Keratinocyte (primary cell): ENCODE measurements around the gene TALDO1. TPM values are rescaled to one million over a fixed set of nuclear protein-coding genes. Genes with fewer than 3 reads are reported as not detected.
A peak's percentile ranks its signal among the peaks of the same experiment; 100 is the strongest.

Source experiments
- DNase-seq: peaks from one replicate; pipeline ENCODE4 v3.0.0-alpha.2; 2011; ENCODE audit warnings: low read depth, missing footprints, low spot score
- FAIRE-seq: peaks from 2 replicates; lab custom pipeline; 2011; peaks lifted over from hg19 to GRCh38; lab: Jason Lieb, UNC
- H2AFZ ChIP-seq: 2 replicates; pipeline ENCODE4 v1.6.0; 2012; ENCODE audit warnings: low read length, control low read depth, inconsistent platforms; ENCODE audit not compliant: control insufficient read depth
- H3K27ac ChIP-seq: 2 replicates; pipeline ENCODE4 v1.5.1; 2011; ENCODE audit warnings: low read length; ENCODE audit not compliant: control insufficient read depth, insufficient read depth
- H3K27me3 ChIP-seq: 3 replicates; pipeline ENCODE4 v1.6.0; 2011; ENCODE audit warnings: low read length; ENCODE audit not compliant: control insufficient read depth, insufficient read depth; ENCODE audit errors: extremely low read depth
- H3K36me3 ChIP-seq, 2 experiments: 2 replicates in 1 of 2; 3 replicates in 1 of 2; pipeline ENCODE4 v1.5.1; 2011; ENCODE audit warnings: low read length in 2 of 2, mild to moderate bottlenecking in 1 of 2; ENCODE audit not compliant: control insufficient read depth in 2 of 2, insufficient read depth in 2 of 2; ENCODE audit errors: extremely low read depth in 1 of 2
- H3K4me1 ChIP-seq: 3 replicates; pipeline ENCODE4 v1.5.1; 2011; ENCODE audit warnings: low read length; ENCODE audit not compliant: control insufficient read depth, insufficient read depth; ENCODE audit errors: extremely low read depth
- H3K4me2 ChIP-seq: 3 replicates; pipeline ENCODE4 v1.6.0; 2011; ENCODE audit warnings: low read depth, low read length; ENCODE audit not compliant: control insufficient read depth, insufficient read depth; ENCODE audit errors: extremely low read depth
- H3K4me3 ChIP-seq, 3 experiments: fragments of 200-600 bp in 1 of 3; sonication (generic) in 1 of 3; 2 replicates in 2 of 3; 3 replicates in 1 of 3; pipeline ENCODE4 v1.5.1; 2011 to 2016; ENCODE audit warnings: low read length in 3 of 3, mild to moderate bottlenecking in 3 of 3, control low read depth in 2 of 3, inconsistent platforms in 1 of 3, low read depth in 1 of 3, mixed read lengths in 1 of 3, mixed run types in 1 of 3, moderate library complexity in 1 of 3; ENCODE audit not compliant: control insufficient read depth in 2 of 3, insufficient read depth in 2 of 3; ENCODE audit errors: extremely low read depth in 1 of 3
- H3K79me2 ChIP-seq: 2 replicates; pipeline ENCODE4 v1.6.0; 2012; ENCODE audit warnings: low read length; ENCODE audit not compliant: control insufficient read depth, insufficient read depth
- H3K9ac ChIP-seq: 3 replicates; pipeline ENCODE4 v1.6.0; 2011; ENCODE audit warnings: low read length; ENCODE audit not compliant: control insufficient read depth, insufficient read depth; ENCODE audit errors: extremely low read depth
- H3K9me1 ChIP-seq: 3 replicates; pipeline ENCODE4 v1.6.0; 2011; ENCODE audit warnings: low read length; ENCODE audit not compliant: control insufficient read depth, insufficient read depth; ENCODE audit errors: extremely low read depth
- H3K9me3 ChIP-seq: 2 replicates; pipeline ENCODE4 v1.5.1; 2012; ENCODE audit warnings: low read depth, low read length; ENCODE audit not compliant: control insufficient read depth
- H4K20me1 ChIP-seq: 3 replicates; pipeline ENCODE4 v1.6.0; 2011; ENCODE audit warnings: low read length; ENCODE audit not compliant: control insufficient read depth, insufficient read depth; ENCODE audit errors: extremely low read depth
- EZH2 ChIP-seq: IDR thresholded peaks from one replicate; pipeline ENCODE4 v1.6.1; 2012; ENCODE audit warnings: inconsistent platforms, mild to moderate bottlenecking, low read length, moderate library complexity
- dilution Hi-C: fragments of 300-500 bp; cut with MboI; formaldehyde crosslinking; loops from one replicate; pipeline ENCODE4 v1.7.0; 2020; ENCODE audit warnings: low sequenced_read_pairs; ENCODE audit not compliant: extremely low pct_ligation_motif_present
- polyA plus RNA-seq, 5 experiments: library from polyadenylated mRNA; depleted of rRNA in 3 of 5; stranded (reverse) in 3 of 5; stranded (forward) in 1 of 5; unstranded in 1 of 5; fragments of >200 nt; gene quantifications; 1 replicate in 1 of 5; 2 replicates in 3 of 5; 3 replicates in 1 of 5; pipeline versions ENCODE4 v1.2.1 to v1.2.3, GENCODE V29; 2011 to 2012; ENCODE audit warnings: missing spikeins in 2 of 5, low read depth in 1 of 5, low replicate concordance in 1 of 5
- TF ChIP-seq, protein P1 (sequence below), 3 experiments: IDR thresholded peaks in 1 of 3; conservative IDR thresholded peaks in 1 of 3; optimal IDR thresholded peaks in 1 of 3; 2 replicates in 2 of 3; 3 replicates in 1 of 3; pipeline versions ENCODE3 to v1.5.1; 2011; ENCODE audit warnings: low read length in 3 of 3, mild to moderate bottlenecking in 3 of 3, moderate library complexity in 2 of 3, control low read depth in 1 of 3, inconsistent platforms in 1 of 3; ENCODE audit not compliant: insufficient read depth in 2 of 3; ENCODE audit errors: extremely low read depth in 1 of 3

The TALDO1 gene
- polyA plus RNA-seq, 1 donor (not counting 4 experiments of a cell fraction or from before 2014, with no cell fraction given) = 162 TPM

DNA sequence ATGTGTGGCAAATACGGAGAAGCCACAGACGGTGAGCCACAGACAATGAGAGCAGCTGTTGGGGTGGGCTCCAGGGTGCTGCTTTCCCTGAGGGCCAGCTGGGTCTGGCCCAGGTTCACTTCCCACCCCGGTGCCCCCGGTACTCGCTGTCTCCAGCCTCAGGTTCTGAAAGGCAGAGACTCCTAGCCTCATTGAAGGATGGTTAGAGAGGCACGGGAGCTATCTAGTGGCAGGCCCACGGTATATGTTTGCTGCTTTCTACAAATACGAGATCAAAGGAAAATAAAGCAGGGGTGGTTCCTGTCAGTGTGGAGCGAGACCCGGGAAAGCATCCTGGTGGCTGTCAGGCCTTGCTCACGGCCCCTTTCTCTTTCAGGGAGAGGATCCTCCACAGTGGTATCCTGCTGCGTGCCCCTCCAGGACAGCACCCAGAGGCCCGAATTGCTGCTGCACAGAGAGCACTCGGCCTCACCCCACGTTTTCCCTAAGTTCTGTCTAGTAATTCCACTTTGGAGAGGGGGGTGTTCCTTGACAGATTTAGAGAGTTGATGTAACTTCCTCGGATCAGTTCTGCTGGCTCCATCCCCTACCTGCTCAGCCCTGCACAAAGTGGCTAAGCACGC, 48.7 kb upstream of the TALDO1 start:
- no peak for FAIRE-seq
- peak overlapping the region; percentile 83 for H3K4me2 ChIP-seq
- DNase-seq = no peak
- no peak for TF ChIP-seq EZH2
- TF ChIP-seq, protein P1, sequence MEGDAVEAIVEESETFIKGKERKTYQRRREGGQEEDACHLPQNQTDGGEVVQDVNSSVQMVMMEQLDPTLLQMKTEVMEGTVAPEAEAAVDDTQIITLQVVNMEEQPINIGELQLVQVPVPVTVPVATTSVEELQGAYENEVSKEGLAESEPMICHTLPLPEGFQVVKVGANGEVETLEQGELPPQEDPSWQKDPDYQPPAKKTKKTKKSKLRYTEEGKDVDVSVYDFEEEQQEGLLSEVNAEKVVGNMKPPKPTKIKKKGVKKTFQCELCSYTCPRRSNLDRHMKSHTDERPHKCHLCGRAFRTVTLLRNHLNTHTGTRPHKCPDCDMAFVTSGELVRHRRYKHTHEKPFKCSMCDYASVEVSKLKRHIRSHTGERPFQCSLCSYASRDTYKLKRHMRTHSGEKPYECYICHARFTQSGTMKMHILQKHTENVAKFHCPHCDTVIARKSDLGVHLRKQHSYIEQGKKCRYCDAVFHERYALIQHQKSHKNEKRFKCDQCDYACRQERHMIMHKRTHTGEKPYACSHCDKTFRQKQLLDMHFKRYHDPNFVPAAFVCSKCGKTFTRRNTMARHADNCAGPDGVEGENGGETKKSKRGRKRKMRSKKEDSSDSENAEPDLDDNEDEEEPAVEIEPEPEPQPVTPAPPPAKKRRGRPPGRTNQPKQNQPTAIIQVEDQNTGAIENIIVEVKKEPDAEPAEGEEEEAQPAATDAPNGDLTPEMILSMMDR (optimal IDR thresholded peaks at IDR 0.05 in 1 of 3, IDR thresholded peaks at IDR 0.05 in 1 of 3, conservative IDR thresholded peaks at IDR 0.05 in 1 of 3; ENCODE audit: extremely low read depth in 1 of 3, insufficient read depth in 2 of 3, low read length in 3 of 3) = no peak
- H3K79me2 ChIP-seq = peaks cover 30% of the 10 kb centered on the region
- no peaks in the 10 kb centered on the region for H3K27me3 ChIP-seq
- H3K27ac ChIP-seq = peak overlapping the region; percentile 97
- no peaks in the 10 kb centered on the region for H4K20me1 ChIP-seq
- H2AFZ ChIP-seq = no peak overlapping the region
- no peaks in the 10 kb centered on the region for H3K9me3 ChIP-seq
- H3K4me3 ChIP-seq = no peak overlapping the region
- H3K9me1 ChIP-seq = no peaks in the 10 kb centered on the region
- H3K4me1 ChIP-seq = peaks cover 32% of the 10 kb centered on the region
- dilution Hi-C loops = no loop called here
- peaks cover 9 to 26% of the 10 kb centered on the region in 2 experiments for H3K36me3 ChIP-seq
- peak overlapping the region; percentile 99 for H3K9ac ChIP-seq

- Histone ChIP-seq H4K20me1 (no peaks in the 10 kb centered on the region), H3K79me2 (peaks cover 26% of the 10 kb centered on the region), H3K27ac (no peak overlapping the region), H3K36me3 (peaks cover 9 to 26% of the 10 kb centered on the region in 2 experiments), H3K9me3 (no peaks in the 10 kb centered on the region), H3K9ac (no peak overlapping the region), H3K4me1 (peaks cover 27% of the 10 kb centered on the region), H3K27me3 (no peaks in the 10 kb centered on the region), H3K4me2 (no peak overlapping the region), H2AFZ (no peak overlapping the region), H3K4me3 (no peak overlapping the region), H3K9me1 (no peaks in the 10 kb centered on the region)
- FAIRE-seq (no peak), DNase-seq (no peak)
- TF ChIP-seq, protein P1 (optimal IDR thresholded peaks at IDR 0.05 in 1 of 3, IDR thresholded peaks at IDR 0.05 in 1 of 3, conservative IDR thresholded peaks at IDR 0.05 in 1 of 3; ENCODE audit: extremely low read depth in 1 of 3, insufficient read depth in 2 of 3, low read length in 3 of 3) = no peak
- no peak for TF ChIP-seq EZH2
- dilution Hi-C loops = no loop called here
These were observed 48.2 kb upstream of the TALDO1 start for GRCh38 chr11:699116-699508.
